ENCODE results near the gene SPATA31C2. TPM values are rescaled to one million over a fixed set of nuclear protein-coding genes. Genes with fewer than 3 reads are reported as not detected.
"Not testable (repeated sequence)": the region's sequence is repeated elsewhere in the genome, so short reads cannot be mapped to it uniquely, and the experiment has no call there.

Gene SPATA31C2
- total and polyA plus RNA-seq, 2 donors (not counting 1 experiment from before 2014, with no cell fraction given) = not detected

DNA sequence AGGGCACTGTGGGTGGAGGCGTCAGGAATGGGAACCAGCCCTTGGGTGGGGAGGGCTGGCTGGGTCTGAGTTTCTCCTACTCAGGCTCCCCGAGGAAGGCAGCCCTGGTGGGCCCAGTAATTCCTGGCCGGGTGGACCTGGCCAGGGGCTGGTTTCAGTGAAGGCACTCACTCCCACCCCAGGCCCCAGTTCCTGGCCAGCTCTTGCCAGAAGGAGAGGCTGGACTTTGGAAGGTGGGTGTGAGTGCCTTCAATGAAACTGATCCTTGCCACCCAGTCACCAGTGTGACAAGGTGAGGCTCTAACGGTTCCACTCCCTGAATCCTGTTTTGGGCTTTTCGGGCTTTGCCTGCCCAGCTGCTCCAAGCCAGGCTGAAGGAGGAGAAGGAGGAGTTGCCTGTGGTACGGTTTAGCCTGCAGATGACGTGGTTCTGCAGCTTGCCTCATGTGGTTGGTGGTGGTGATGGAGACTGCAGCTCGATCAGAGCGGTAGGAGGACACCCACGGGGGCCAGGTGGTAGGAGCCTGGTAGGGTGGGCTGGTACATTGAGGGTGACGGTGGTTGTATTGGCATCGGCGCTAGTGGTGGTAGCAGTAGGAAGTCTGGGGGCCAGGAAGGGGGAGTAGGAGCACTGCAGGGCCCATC, 23.2 kb downstream of the SPATA31C2 start:
- H3K4me2 ChIP-seq (ENCODE audit: extremely low read depth, insufficient read depth, low read length); H3K36me3 ChIP-seq (ENCODE audit: control insufficient read depth, insufficient read depth, low read length): not testable (repeated sequence)

DNA sequence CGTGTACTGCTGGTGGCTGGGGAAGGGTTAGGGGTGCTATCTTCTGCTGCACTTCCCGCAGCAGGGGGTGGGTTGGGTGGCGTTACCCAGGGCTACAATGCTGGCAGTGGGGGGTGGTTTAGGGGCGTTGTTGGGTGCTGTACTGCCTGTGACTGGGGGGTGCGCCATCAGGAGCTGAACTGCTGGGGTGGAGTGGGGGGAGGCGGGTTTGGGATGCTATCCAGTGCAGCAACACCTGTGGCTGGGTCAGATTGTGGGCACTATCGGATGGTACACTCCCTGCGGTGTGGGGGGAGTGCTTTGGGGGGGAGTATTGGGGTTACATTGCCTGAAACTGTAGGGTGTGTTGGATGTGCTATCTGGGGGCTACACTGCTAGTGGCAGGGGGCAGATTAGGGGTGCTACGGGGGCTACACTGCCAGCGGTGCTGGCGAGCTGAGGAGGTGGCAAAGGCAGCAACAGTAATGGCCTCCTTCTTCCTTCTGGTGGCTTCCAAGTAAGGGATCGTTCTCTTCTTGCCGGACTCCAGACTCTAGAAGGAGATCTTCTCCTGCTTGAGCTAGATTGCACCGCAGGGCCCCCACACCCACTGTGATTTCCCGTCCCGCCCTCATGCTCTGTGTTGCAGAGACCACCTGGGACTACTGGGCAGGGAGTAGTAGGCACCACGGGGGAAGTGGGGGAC, 23.9 kb downstream of the SPATA31C2 start:
- not testable (repeated sequence) for H4K20me1 ChIP-seq (ENCODE audit: control insufficient read depth, extremely low read depth, insufficient read depth, low read length); H3K36me3 ChIP-seq (ENCODE audit: control insufficient read depth, insufficient read depth, low read length); H3K79me2 ChIP-seq (ENCODE audit: control insufficient read depth, insufficient read depth, low read length)

More for the DNA sequence above, 23.2 kb downstream of the SPATA31C2 start:
- H4K20me1 ChIP-seq (ENCODE audit: control insufficient read depth, extremely low read depth, insufficient read depth, low read length); H3K4me1 ChIP-seq (ENCODE audit: control insufficient read depth, extremely low read depth, insufficient read depth, low read length); H3K79me2 ChIP-seq (ENCODE audit: control insufficient read depth, insufficient read depth, low read length); H3K9ac ChIP-seq (ENCODE audit: insufficient read depth, low read length); H3K27me3 ChIP-seq (ENCODE audit: control insufficient read depth, insufficient read depth, low read length); H3K9me3 ChIP-seq (ENCODE audit: control insufficient read depth, insufficient read depth, low read depth, low read length); DNase-seq (ENCODE audit: low read depth in 2 of 2); H3K4me3 ChIP-seq (replicated peaks in 1 of 4; ENCODE audit: control extremely low read depth in 1 of 4, insufficient read depth in 1 of 4, low read depth in 3 of 4, low read length in 4 of 4); H2AFZ ChIP-seq (ENCODE audit: low read length); H3K27ac ChIP-seq (ENCODE audit: insufficient read depth, low read length): not testable (repeated sequence)

DNA sequence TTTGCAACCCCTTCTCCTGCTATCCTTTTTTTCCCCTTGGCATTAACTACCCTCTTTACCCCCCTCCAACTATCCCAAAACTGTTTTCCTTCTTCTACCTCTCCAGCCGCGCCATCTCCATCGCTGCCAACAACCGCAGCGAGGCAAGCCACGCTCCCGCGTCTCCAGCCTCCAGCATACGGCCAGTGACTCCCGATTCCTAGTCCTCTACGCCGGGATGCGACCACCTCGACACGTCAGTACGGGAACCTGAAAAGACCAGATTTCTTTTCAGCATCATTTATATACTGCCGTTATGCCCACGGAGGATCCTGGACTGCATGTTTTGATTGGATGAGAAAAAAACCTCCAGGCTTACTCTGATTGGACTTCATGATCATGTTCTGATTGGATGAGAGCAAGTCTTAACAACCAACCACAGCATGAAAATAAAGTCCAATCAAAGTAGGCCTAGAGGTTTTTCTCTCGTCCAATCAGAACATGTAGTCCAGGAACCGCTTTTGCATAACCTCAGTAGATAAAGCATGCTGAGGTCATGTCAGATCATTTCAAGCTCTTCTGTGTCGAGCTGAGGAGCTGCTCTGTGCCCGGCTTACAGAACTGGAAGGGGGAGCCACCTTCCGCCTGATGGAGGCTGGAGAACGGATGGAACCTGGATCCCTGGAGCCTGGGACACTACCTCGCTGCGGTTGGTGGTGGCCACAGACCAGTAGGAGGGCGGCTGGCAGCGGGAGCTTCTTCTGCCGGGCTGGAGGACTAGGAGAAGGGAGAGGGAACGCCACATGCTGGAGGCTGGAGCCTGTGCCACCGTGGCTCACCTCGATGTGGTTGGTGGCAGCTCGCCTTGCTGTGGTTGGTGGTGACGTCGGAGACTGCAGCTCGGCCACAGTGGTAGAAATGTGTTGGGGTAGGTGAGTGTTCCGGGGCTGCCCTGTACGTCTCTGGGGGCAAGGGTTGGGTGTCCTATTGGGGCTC, 24.8 kb downstream of the SPATA31C2 start:
- not testable (repeated sequence) for H3K4me1 ChIP-seq (ENCODE audit: control insufficient read depth, extremely low read depth, insufficient read depth, low read length); H3K9ac ChIP-seq (ENCODE audit: insufficient read depth, low read length); H3K36me3 ChIP-seq (ENCODE audit: control insufficient read depth, insufficient read depth, low read length); H3K27me3 ChIP-seq (ENCODE audit: control insufficient read depth, insufficient read depth, low read length); H4K20me1 ChIP-seq (ENCODE audit: control insufficient read depth, extremely low read depth, insufficient read depth, low read length); DNase-seq (ENCODE audit: low read depth in 2 of 2); H3K9me3 ChIP-seq (ENCODE audit: control insufficient read depth, insufficient read depth, low read depth, low read length); H3K4me3 ChIP-seq (replicated peaks in 1 of 4; ENCODE audit: control extremely low read depth in 1 of 4, insufficient read depth in 1 of 4, low read depth in 3 of 4, low read length in 4 of 4); H2AFZ ChIP-seq (ENCODE audit: low read length); H3K79me2 ChIP-seq (ENCODE audit: control insufficient read depth, insufficient read depth, low read length); H3K4me2 ChIP-seq (ENCODE audit: extremely low read depth, insufficient read depth, low read length); H3K27ac ChIP-seq (ENCODE audit: insufficient read depth, low read length)

More for the DNA sequence above, 23.9 kb downstream of the SPATA31C2 start:
- not testable (repeated sequence) for H3K4me3 ChIP-seq (replicated peaks in 1 of 4; ENCODE audit: control extremely low read depth in 1 of 4, insufficient read depth in 1 of 4, low read depth in 3 of 4, low read length in 4 of 4); H3K27me3 ChIP-seq (ENCODE audit: control insufficient read depth, insufficient read depth, low read length); H3K9ac ChIP-seq (ENCODE audit: insufficient read depth, low read length); DNase-seq (ENCODE audit: low read depth in 2 of 2); H3K27ac ChIP-seq (ENCODE audit: insufficient read depth, low read length); H3K9me3 ChIP-seq (ENCODE audit: control insufficient read depth, insufficient read depth, low read depth, low read length); H3K4me2 ChIP-seq (ENCODE audit: extremely low read depth, insufficient read depth, low read length); H3K4me1 ChIP-seq (ENCODE audit: control insufficient read depth, extremely low read depth, insufficient read depth, low read length); H2AFZ ChIP-seq (ENCODE audit: low read length)

DNA sequence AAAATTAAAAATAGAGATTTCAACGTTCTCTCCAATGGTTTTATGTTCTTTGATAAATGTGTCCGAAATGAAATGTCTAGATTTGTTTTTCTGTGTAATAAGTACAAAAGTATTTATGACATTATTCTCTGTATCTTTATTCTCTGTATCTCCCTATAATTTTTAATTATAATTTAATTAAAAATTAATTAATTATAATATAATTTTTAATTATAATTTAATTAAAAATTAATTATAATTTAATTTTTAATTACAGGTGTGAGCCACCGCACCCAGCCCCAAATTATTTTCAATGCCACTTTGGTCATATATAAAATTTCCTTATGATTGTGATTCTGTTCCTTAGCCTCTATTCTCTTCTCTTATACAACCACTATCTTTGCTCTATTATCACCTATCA, 28.2 kb downstream of the SPATA31C2 start:
- TF ChIP-seq, protein P1, sequence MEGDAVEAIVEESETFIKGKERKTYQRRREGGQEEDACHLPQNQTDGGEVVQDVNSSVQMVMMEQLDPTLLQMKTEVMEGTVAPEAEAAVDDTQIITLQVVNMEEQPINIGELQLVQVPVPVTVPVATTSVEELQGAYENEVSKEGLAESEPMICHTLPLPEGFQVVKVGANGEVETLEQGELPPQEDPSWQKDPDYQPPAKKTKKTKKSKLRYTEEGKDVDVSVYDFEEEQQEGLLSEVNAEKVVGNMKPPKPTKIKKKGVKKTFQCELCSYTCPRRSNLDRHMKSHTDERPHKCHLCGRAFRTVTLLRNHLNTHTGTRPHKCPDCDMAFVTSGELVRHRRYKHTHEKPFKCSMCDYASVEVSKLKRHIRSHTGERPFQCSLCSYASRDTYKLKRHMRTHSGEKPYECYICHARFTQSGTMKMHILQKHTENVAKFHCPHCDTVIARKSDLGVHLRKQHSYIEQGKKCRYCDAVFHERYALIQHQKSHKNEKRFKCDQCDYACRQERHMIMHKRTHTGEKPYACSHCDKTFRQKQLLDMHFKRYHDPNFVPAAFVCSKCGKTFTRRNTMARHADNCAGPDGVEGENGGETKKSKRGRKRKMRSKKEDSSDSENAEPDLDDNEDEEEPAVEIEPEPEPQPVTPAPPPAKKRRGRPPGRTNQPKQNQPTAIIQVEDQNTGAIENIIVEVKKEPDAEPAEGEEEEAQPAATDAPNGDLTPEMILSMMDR (conservative IDR thresholded peaks at IDR 0.05 in 1 of 2, IDR thresholded peaks at IDR 0.05 in 1 of 2; ENCODE audit: low read depth in 1 of 2, low read length in 2 of 2) = no peak
- TF ChIP-seq EZH2 (IDR thresholded peaks at IDR 0.05; ENCODE audit: low read length, missing control alignments) = no peak
- no peak overlapping the region for H3K4me3 ChIP-seq (replicated peaks in 1 of 4; ENCODE audit: control extremely low read depth in 1 of 4, insufficient read depth in 1 of 4, low read depth in 3 of 4, low read length in 4 of 4)
- H3K79me2 ChIP-seq (ENCODE audit: control insufficient read depth, insufficient read depth, low read length) = no peaks in the 10 kb centered on the region
- H3K36me3 ChIP-seq (ENCODE audit: control insufficient read depth, insufficient read depth, low read length) = no peaks in the 10 kb centered on the region
- no peaks in the 10 kb centered on the region for H3K27me3 ChIP-seq (ENCODE audit: control insufficient read depth, insufficient read depth, low read length)
- H3K9ac ChIP-seq (ENCODE audit: insufficient read depth, low read length) = no peak overlapping the region
- H4K20me1 ChIP-seq (ENCODE audit: control insufficient read depth, extremely low read depth, insufficient read depth, low read length) = no peaks in the 10 kb centered on the region
- H2AFZ ChIP-seq (ENCODE audit: low read length) = no peak overlapping the region
- no peak for DNase-seq (ENCODE audit: low read depth in 2 of 2)
- H3K4me1 ChIP-seq (ENCODE audit: control insufficient read depth, extremely low read depth, insufficient read depth, low read length) = no peaks in the 10 kb centered on the region
- no peaks in the 10 kb centered on the region for H3K9me3 ChIP-seq (ENCODE audit: control insufficient read depth, insufficient read depth, low read depth, low read length)
- no peak overlapping the region for H3K4me2 ChIP-seq (ENCODE audit: extremely low read depth, insufficient read depth, low read length)
- no peak overlapping the region for H3K27ac ChIP-seq (ENCODE audit: insufficient read depth, low read length)
